Calu3 (cell line): ENCODE measurements around the gene MTA1. TPM values are rescaled to one million over a fixed set of nuclear protein-coding genes. Genes with fewer than 3 reads are reported as not detected.

ENCODE experiments used
- BruUV-seq: library from RNA; stranded (reverse); fragments of 400-500 nt; replicated peaks from 2 replicates; lab custom pipeline; 2021; lab: Mats Ljungman, UMichigan
- CTCF ChIA-PET: fragments of 300-600 bp; sonication (Branson Sonifier 250); formaldehyde crosslinking; loops from one replicate; lab custom pipeline; 2022; ENCODE audit warnings: antibody characterized with exemption; lab: Charles Lee
- DNase-seq: peaks from one replicate; pipeline ENCODE4 v3.0.0; 2022
- H3K27ac Mint-ChIP-seq: one replicate; pipeline ENCODE4 v1.8.0; 2022; ENCODE audit warnings: mixed read lengths; ENCODE audit not compliant: unreplicated experiment
- H3K27me3 Mint-ChIP-seq: one replicate; pipeline ENCODE4 v1.8.0; 2022; ENCODE audit warnings: mixed read lengths; ENCODE audit not compliant: unreplicated experiment
- H3K36me3 Mint-ChIP-seq: one replicate; pipeline ENCODE4 v1.8.0; 2022; ENCODE audit warnings: mild to moderate bottlenecking, moderate library complexity, mixed read lengths; ENCODE audit not compliant: insufficient read depth, unreplicated experiment
- H3K4me1 Mint-ChIP-seq: one replicate; pipeline ENCODE4 v1.8.0; 2022; ENCODE audit warnings: mild to moderate bottlenecking, low read depth, mixed read lengths; ENCODE audit not compliant: unreplicated experiment
- H3K4me3 Mint-ChIP-seq: one replicate; pipeline ENCODE4 v1.8.0; 2022; ENCODE audit warnings: mild to moderate bottlenecking, low read depth, moderate library complexity, mixed read lengths; ENCODE audit not compliant: unreplicated experiment
- H3K9me3 Mint-ChIP-seq: one replicate; pipeline ENCODE4 v1.8.0; 2022; ENCODE audit warnings: low read depth, mixed read lengths; ENCODE audit not compliant: unreplicated experiment
- intact Hi-C: fragments of 100-400 bp; cut with micrococcal nuclease; formaldehyde crosslinking; loops from one replicate; pipeline ENCODE4 v1.10.0; 2022; ENCODE audit not compliant: unreplicated experiment
- total RNA-seq: library from RNA; stranded (reverse); gene quantifications from 2 replicates; pipeline ENCODE4 v1.2.3, GENCODE V29; 2022
- TF ChIP-seq, protein P1 (sequence below): fragments of 200-600 bp; IDR thresholded peaks from one replicate; pipeline ENCODE4 v1.8.0; 2022; ENCODE audit warnings: antibody characterized with exemption; ENCODE audit not compliant: unreplicated experiment

The MTA1 gene
- total RNA-seq, 1 experiment from 2014 or later: 168 TPM

DNA sequence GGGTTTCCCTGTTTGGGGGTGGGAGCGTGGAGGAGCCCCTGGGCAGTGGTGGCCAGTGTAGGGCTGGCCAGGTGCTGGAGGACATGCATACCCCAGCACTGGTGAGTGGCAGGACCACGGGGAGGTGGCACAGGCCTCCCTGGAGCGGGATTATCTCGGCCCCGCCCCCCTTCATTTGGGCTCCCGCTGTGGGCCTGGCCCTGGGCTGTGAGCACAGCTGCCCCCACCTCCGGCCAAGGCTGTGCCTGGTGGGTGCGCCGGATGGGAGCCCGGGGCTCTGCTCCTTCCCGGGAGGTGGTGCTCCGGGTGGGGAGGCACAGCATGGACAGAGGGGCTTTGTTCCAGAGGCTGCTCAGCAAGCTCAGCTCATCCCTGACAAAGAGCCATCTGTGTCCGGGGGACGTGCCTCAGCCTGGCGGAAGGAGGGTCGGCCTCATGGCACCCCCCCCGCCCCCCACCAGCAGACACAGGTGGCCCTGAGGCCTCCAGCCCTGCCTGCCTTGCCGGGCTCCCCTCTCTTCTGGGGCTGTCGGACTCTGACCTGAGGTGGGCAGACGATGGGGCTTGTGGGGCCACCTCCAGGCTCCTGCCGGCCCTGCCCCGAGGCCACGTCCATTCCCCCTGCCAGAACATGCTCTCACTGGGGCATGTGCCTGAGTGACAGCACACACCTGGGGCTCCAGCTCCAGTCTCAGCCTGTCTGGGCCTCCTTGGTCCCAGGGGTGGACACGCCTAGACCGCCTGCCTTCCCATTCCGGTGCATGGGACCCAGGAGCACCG lies 79.8 kb downstream of the MTA1 start:
- no peaks in the 10 kb centered on the region for H3K9me3 Mint-ChIP-seq
- intact Hi-C loops: no loop called here
- H3K4me1 Mint-ChIP-seq: no peaks in the 10 kb centered on the region
- H3K27ac Mint-ChIP-seq: no peak overlapping the region
- TF ChIP-seq, protein P1, sequence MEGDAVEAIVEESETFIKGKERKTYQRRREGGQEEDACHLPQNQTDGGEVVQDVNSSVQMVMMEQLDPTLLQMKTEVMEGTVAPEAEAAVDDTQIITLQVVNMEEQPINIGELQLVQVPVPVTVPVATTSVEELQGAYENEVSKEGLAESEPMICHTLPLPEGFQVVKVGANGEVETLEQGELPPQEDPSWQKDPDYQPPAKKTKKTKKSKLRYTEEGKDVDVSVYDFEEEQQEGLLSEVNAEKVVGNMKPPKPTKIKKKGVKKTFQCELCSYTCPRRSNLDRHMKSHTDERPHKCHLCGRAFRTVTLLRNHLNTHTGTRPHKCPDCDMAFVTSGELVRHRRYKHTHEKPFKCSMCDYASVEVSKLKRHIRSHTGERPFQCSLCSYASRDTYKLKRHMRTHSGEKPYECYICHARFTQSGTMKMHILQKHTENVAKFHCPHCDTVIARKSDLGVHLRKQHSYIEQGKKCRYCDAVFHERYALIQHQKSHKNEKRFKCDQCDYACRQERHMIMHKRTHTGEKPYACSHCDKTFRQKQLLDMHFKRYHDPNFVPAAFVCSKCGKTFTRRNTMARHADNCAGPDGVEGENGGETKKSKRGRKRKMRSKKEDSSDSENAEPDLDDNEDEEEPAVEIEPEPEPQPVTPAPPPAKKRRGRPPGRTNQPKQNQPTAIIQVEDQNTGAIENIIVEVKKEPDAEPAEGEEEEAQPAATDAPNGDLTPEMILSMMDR: no peak
- H3K27me3 Mint-ChIP-seq: peaks cover 25% of the 10 kb centered on the region
- CTCF ChIA-PET: no interaction called here
- H3K4me3 Mint-ChIP-seq: no peak overlapping the region
- no peak for DNase-seq
- peaks cover 41% of the 10 kb centered on the region for H3K36me3 Mint-ChIP-seq
- no TSS peak for BruUV-seq

- DNase-seq: no peak
- CTCF ChIA-PET: no interaction called here
- H3K27me3 Mint-ChIP-seq: peaks cover 32% of the 10 kb centered on the region
- H3K9me3 Mint-ChIP-seq: no peaks in the 10 kb centered on the region
- H3K27ac Mint-ChIP-seq: no peak overlapping the region
- H3K4me1 Mint-ChIP-seq: no peaks in the 10 kb centered on the region
- no TSS peak for BruUV-seq
- intact Hi-C loops: no loop called here
- no peak overlapping the region for H3K4me3 Mint-ChIP-seq
- TF ChIP-seq, protein P1: no peak
- peaks cover 41% of the 10 kb centered on the region for H3K36me3 Mint-ChIP-seq
Measured at GRCh38 chr14:105500036-105500725, 80.6 kb downstream of the MTA1 start.

GRCh38 chr14:105500726-105501101 lies 81.1 kb downstream of the MTA1 start:
- no peak for DNase-seq
- no TSS peak for BruUV-seq
- no peak overlapping the region for H3K4me3 Mint-ChIP-seq
- CTCF ChIA-PET: no interaction called here
- no peaks in the 10 kb centered on the region for H3K4me1 Mint-ChIP-seq
- peaks cover 41% of the 10 kb centered on the region for H3K36me3 Mint-ChIP-seq
- intact Hi-C loops: no loop called here
- H3K27ac Mint-ChIP-seq: no peak overlapping the region
- TF ChIP-seq, protein P1: no peak
- H3K9me3 Mint-ChIP-seq: no peaks in the 10 kb centered on the region
- H3K27me3 Mint-ChIP-seq: peaks cover 36% of the 10 kb centered on the region

- BruUV-seq: TSS peak; percentile 52
- no peak for DNase-seq
- Mint-ChIP-seq H3K4me1 (no peaks in the 10 kb centered on the region), H3K4me3 (no peak overlapping the region), H3K36me3 (peaks cover 37% of the 10 kb centered on the region), H3K9me3 (no peaks in the 10 kb centered on the region), H3K27ac (no peak overlapping the region), H3K27me3 (peaks cover 40% of the 10 kb centered on the region)
- CTCF ChIA-PET: no interaction called here
- TF ChIP-seq, protein P1: no peak
- intact Hi-C loops: no loop called here
Measured at GRCh38 chr14:105501504-105502291, 82.1 kb downstream of the MTA1 start.
